ENCODE data around the gene ALOX12B.

ALOX12B gene

DNA sequence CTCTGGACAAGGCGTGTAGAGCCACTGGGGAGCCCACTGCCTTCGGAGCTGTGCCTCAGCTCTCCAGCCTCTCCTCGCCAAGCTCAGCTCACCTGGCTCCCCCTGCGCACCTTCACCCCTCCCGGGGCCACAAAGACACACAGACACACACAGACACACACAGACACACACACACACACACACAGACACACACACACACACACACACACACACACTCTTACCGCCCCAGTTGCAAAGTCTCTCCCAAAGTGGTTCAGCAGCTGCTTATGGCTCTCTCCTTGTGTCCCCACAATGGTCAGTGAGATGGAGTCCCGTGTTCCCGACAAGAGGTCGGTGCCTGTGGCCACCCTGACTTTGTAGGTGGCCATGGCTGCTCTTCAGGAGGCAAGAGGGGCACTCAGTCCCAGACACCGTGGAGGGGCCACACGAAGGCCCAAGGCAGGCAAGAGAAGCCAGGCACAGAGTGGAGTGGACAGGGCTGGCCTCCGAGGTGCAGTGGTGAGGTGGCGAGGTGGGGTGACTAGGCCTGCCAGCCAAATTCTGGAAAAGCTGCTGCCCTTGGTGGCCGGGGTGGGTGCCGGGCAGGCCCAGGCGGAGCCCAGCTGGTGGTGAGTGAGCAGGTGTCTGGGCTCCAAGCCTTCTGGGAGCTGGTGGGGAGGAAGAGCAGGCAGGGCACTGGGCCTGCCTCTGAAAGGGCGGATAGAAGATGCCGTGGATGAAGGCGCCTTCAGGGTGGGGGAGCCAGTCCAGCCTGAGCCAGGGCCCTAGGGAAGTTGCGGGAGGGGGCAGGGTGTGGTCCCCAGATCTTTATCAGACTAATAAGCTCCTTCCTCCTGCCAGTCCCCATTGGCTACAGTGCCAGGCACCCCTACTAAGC is at the start of gene ALOX12B:
ALOX12B (minus strand) TSS at position 642 of the 877 bp plus-strand sequence; CDS start at position 368, 274 bp downstream.
- no peak for DNase-seq

DNA sequence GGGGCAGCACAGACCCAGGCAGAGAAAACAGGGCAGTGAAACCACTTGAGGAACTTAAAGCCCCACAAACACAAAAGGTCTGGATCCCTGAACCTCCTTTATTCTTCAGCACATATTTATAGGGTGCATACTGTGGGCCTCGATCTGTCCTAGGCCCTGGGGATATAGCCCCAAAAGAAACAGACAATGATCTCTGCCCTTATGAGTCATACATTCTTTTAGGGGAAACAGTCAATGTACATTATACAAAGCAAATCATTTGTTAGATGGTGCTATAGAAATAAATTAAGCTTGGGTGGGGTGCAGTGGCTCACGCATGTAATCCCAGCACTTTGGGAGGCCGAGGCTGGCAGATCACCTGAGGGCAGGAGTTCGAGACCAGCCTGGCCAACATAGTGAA is 46.4 kb upstream of the ALOX12B start:
- no peak for DNase-seq

DNA sequence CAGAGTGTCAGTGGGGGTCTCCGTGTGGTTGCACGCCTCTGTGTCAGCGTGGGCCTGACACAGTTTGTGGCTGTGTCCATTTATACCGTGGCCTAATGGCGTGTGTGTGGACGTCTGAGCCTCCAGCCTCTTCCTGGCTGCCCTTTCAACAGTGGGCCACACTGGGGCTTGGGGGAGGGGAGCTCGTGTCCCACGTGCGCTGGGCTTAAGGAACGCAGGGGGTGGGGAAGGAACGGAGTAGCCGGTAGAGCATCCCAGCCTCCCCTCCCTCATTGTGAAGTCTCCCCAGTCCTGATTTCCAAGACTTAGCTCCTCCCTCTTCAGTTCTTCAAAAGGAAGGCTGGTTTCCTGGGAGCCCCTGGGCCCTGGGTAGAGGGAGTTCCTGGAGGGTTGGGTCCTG is 45.9 kb upstream of the ALOX12B start:
- DNase-seq = no peak

DNA sequence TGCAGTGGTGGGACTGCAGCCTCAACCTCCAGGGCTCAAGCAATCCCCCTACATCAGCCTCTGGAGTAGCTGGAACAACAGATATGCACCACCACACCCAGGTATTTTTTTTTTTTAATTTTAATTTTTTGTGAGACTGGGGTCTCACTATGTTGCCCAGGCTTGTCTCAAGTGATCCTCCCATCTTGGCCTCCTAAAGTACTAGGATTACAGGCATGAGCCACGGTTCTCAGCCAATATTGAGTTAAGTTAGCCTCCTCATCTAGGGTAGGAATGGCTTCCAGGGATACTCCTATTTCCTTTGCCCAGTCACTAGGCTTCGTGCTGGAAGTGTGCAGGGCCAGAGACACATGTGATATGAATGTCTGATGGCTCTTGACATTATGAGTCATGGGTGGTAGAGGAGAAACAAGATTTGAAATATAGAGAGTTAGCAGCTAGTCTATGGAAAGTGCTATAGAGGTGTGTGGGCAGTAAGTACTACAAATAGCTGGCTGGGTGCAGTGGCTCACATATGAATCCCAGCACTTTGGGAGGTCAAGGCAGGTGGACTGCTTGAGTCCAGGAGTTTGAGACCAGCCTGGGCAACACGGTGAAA is 44.4 kb upstream of the ALOX12B start:
- DNase-seq = no peak

DNA sequence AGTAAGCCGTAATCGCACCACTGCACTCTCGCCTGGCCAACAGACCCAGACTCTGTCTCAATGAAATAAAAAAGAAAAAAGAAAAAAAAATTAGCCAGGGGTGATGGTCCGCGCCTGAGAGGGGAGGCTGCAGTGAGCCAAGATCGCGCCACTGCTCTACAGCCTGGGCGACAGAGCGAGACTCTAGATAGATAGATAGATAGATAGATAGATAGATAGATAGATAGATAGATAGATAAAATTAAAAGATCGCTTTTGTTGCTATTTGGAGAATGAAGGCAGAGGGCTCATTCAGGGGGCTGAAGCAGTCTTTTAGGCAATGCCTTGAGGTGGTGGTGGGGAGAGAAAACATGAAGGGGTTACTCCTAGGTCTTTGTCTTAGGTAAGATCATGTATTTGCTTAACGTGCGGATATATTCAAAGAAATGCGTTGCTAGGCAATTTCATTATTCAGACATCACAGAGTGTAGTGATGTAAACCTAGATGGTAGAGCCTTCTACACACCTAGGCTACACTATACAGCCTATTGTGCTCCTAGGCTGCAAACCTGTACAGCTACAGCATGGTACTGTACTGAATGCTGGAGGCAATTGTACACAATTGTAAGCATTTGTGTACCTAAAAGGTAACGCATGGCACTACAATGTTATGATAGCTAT is 40.7 kb upstream of the ALOX12B start:
- no peak for DNase-seq

DNA sequence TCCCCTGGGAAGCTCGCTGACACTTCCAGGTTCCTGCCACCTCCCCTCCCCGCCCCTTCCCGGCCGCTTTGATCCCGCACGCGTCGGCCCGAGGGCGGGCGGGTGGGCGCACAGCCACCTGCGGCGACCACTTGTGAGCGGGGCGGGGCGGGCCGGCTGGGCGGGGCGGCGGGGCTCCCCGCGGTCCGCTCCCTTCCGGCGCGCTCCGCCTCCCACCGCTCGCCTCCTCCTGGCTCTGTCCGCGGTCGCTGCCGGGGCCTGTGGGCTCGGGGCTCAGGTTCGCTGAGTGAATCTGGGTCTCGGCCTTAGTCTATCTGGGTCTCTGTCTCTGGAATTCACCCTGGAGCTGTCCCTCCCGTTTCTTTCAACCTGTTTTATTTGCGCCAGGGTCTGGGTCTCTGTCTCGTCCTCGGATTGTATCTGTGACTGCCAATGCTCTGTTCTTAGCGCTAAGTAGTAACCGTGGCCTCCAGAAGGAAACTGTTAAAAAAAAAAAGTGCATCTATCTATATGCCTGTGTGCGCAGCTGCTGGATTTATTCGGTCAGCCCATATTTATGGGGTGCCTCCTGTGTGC is 39.1 kb upstream of the ALOX12B start:
- DNase-seq = peak in 1 of 4 experiments; percentile 20

DNA sequence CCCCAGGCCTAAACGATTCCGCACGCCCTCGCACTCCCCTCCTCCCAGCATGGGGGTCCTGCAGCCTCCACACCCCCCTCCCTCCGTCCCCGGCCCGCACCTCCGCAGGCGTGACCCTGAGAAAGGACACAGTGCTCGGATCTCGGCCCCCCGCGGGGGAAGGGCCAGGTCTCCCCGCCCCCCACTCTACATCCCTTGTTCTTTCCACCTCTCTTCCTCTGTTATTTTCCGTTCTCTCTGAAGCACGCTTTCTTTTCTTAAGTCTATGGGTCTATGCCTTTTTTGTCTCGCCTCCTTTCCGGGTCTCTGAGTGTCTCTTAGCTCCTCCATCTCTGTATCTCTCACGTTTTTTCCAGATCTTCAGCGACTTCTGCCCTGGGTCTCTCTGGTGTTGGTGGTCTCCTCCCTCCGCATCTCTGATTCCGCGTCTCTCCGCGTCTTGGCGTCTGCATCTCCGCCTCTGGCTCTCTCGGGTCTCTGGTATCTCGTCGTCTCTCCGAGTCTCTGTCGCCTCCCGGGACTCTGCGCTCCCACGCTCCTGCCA is 38.5 kb upstream of the ALOX12B start:
- DNase-seq = no peak

DNA sequence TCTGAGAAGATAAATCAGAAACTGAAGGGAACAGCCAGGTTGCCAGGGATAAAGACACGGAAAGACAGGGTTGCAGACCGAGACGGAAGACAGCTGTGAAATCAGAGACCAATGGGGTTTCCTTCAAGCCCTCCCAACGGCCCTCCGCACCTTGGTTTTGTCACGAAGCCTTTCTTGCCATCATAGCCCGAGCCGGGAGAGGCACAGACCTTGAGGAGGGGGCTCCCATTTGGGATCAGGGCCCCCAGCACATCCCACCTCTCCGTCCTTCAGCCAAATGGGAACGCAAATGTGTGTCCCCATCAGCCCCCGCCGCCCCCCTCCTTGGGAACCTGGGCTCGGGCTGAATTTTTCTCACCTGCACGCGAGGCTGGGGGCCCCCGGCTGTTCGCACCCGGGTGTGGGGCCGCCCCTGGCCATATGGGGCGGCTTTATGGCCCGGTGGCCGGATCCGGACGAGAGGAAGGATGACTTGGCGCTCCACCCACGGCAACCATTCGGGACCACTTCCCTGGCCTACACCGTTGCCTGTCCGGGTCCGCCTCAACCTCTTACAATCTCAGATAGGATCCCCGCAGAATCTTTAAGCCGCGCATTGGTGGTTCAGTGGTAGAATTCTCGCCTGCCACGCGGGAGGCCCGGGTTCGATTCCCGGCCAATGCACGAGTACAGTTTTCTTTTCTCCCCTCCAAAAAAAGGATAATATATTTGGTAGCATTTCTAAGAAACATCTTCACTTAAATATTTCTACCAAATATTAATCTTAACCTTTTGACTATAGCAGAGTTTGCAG is 37.8 kb upstream of the ALOX12B start:
- peak; percentile 79 to 89 (median 88) for DNase-seq

DNA sequence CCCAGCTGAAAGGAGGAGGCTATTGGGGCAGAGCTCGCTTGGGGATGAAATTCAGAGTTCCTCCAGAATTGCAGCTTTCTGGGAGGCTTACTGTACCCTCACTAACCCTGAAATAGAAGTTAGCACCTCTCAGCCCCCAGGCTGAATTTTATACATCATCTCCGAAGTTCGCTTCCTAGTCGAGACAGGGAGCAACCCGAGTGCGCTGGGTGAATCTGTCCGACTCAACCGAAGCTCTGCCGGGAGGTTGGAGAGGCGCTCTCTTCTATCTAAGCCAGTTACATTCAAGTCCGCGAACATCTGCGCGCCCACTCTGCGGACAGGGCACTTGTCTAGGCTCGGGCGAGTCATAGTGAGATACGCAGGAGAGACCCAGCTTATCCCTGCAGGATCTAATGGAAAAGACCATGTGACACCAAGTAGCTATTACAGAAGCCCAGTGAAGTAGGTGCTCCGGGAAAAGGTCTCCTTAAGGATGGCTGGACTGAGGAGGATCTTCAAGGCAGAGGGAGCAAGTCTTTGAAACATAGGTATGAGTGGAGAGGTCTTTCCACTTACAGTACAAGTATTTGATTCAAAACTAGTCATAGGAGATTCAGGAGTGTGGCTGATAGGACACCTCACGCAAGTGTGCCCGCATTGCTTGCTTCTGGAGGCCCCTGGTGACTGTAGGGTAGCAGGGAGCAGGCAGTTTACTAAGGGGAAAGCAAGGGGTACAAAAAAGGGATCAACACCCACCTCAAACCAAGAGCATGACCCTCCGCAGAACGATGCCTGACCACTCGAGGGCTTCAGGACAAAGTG is 37.0 kb upstream of the ALOX12B start:
- peak in 1 of 4 experiments; percentile 12 for DNase-seq

DNA sequence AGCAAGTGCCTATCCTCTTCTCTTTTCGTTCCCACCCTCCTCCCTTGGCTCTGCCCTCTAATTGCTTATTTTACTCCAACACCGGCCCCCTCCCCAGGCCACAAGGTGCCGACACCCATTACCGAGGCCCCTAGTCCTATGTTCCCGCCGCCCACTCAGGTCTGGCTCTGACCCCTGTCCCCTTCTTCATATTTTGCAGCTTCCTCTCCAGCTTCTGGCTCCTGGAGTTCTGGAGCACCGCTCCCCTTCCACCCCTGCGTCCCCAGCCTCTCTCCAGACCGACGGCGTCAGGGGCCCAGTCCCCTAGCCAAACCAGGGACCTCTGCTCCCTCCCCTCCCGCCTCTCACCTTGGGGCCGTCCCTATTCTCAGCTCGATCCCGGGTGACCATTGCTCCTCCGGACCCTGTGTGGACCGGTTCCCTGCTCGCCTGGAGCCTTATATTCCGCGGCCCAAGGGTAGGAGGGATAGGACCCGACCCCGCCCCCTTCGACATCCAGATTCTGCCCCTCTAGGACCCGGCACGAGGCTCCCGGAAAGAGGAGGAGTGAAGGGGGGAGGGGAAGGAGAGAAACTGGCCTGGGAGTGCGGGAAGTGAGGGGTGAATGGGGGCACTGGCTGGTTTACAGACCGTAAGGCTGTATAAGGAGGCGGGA is 36.3 kb upstream of the ALOX12B start, which contains the start of gene HES7:
HES7 (minus strand) TSS at position 412 of the 655 bp plus-strand sequence; CDS start at position 390, 22 bp downstream.
- DNase-seq = no peak

DNA sequence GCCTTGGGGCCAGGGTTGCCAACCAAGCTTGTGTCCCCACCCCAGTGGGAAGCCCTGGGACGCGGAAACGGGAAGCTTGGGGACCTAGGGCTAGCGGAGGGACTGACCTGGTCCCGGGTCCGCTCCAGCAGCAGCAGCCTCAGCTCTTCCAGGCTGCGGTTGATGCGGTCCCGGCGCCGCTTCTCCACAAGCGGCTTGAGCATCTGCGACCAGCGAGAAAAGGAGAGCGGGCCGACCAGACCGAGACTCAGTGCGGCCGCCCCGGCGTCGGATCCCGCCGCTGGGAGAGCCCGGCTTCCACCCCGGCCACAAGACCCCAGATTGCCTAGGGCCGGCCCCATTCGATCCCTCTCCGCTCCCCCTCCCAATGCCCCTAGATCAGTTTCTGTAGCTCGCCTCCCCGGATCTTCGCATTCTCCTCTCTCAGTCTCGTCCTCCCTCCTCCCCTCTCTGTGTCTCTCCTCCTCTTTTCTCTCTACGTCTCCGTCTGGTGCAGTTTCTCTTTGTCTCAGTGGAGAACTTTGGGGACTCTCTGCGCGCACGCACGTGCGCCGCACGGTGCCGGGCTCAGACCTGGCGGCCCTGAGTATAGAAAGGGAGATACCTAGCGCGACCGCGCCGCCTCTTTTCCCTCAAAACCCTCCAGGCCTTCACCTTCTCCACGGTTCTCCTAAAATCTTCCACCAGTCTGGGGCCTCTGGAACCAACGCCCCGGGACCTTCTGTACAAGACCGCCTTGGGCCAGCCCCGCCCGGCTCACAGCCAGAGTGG is 35.6 kb upstream of the ALOX12B start:
- DNase-seq = no peak

DNA sequence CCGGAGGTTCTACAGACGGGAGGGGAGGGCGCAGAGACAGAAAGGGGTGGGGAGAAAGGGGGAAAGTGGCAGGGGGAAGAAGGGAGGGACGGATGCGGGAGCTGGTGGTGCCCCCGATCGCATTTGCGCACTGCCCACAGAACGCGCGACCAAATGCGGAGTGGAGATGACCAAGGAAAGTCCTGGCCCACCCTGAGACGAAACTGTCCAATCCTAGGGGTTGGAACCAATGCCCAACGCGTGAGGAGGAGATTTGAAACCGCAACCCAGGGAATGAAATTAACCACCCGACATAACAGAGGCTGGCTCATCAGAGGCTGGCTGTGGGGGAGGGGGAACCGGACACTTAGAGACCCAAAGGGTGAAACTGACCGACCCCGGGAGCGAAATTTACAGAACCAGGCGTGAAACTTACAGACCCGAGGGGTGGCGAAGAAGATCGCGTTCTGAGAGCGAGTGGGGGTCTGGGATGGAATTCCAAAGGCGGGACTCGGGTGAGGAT is 35.0 kb upstream of the ALOX12B start:
- DNase-seq = no peak

DNA sequence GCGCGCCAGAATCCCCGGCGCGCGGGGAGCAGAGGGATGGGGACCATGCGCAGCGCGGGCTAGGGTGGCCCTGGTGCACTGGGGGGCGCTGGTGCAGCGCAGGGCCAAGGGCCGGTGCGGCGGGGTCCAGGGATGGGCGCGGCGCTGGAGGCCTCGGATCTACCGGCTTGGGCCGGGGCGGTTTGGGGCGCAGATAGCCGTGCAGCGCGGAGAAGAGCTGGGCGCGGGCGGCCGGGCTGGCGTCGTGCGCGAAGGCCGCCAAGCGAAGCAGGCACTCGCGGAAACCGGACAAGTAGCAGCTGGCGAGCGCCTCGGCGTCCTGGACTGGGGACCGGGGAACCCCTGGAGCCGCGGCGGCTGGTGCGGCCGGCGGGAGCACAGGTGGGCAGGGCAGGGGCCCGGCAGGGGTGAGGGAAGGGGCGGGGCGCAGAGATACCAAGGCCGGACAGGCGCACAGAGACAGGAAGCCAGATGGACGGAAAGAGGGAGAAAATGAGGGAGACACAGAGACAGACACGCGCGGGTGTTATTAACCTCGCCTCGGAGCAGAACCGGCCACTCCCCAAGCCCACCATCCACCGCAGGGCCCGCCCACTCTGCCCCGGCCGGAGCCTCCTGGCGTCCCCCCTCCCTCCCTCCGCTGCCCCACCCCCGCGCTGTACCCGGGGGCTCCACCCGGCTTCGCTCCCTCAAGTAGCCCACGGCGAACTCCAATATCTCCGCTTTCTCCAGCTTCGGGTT is 34.3 kb upstream of the ALOX12B start:
- peak in 1 of 4 experiments; percentile 28 for DNase-seq

DNA sequence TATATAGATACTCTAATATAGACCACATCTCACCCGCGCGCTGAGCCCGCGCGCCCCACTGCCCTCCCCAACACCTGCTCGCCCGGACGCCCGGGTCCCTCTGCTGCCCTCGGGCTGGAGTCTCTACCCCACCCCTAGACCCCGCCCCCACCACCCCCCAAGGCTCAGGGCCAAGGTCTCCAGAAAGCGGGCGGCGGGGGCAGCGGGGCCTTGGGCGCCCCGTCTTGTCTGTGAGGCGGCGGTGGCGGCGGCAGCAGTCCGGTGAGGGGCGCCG is 33.8 kb upstream of the ALOX12B start:
- DNase-seq = no peak

DNA sequence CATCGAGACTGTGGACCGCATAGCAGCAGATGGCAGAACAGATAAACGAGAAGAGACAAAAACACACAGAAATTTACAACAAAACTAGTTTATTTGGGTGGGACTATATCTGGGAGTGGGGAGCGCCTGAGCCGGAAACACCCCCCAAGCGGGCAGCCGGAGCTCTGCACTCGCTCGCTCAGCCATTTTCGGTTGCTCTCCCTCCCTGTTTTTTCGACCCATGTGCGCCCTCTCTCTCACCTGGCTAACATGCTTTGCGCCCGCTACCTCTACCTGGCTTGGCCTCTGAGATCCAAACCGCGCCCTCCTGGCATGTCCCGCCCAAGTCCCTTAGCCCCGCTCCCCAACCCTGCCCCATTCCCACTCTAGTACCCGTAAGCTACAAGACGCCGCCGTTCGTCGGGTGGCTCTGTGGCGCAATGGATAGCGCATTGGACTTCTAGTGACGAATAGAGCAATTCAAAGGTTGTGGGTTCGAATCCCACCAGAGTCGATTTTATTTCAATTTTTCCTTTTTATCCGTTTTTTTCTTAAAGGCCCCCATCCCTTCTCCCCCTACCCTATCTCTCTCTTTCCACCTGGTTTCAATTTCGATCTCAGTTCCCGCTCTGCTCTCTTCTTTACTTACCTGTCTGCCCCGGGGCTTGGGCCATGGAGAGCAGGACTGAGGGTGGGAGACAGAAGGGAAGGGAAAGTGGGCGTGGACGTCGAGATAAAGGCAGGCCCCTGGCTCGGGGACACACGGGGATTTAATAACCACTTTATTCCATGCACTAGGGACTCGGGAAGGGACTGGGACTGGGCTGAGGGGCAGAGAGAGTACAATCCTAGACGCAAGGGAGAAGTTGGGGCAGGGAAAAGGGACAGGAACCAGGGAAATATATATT is 33.2 kb upstream of the ALOX12B start:
- DNase-seq = peak; percentile 45 to 69 (median 62)

DNA sequence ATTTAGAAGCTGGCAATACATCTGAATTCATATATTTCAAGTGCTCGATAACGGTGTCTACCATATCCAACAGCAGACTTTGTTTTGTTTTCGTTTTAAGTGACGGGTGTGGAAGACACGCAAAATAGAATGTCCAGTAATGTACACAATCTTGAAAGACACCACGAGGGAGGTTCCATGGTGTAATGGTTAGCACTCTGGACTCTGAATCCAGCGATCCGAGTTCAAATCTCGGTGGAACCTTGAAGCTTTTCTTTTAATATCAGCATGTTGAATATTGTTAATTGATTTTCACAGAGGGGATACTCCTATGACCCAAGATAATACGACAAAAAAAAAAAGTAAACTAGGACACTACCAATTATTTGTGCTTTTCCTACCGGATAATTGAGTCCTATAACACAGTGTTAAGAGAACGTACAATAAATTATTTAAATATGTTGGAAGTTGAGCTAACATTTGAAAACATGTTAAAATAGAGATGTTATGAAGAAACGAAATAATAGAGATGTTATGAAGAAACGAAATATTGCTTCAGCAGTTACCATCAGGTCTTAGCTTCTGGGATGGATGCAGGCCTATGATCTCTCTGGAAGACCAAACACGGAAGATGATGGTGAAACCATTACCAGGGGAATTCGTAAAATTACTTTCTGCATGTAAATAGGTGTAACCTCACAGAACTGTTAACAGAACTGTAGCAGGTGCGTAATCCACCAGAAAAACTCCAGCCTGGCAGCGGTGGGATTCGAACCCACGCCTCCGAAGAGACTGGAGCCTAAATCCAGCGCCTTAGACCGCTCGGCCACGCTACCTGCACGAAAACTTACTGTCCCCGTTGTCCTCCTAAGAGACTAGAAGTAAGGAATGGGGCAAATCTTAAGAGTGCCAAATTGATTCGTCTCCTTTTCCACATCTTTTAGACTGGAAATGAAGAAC is 32.3 kb upstream of the ALOX12B start:
- peak; percentile 64 to 84 (median 76) for DNase-seq

Data from activated naive CD4-positive, alpha-beta T cell (primary cell).